ENCODE data around the gene DOCK1.

Gene DOCK1

GRCh38 chr10:127013211-127013656, 108.0 kb downstream of the DOCK1 start:
- Histone ChIP-seq H3K9me3 (no peaks in the 10 kb centered on the region), H3K27me3 (peaks cover 15% of the 10 kb centered on the region), H3K4me1 (ENCODE audit: control insufficient read depth in 1 of 2, insufficient read depth in 1 of 2, low read depth in 1 of 2, low read length in 1 of 2) (no peaks in the 10 kb centered on the region), H3K27ac (no peak overlapping the region), H3K36me3 (no peaks in the 10 kb centered on the region), H3K4me3 (ENCODE audit: low read depth in 1 of 2, low read length in 1 of 2) (no peak overlapping the region)
- TF ChIP-seq CTCF (IDR thresholded peaks at IDR 0.05), result no peak

GRCh38 chr10:127013691-127014473, 108.7 kb downstream of the DOCK1 start:
- Histone ChIP-seq H3K36me3 (no peaks in the 10 kb centered on the region), H3K27ac (no peak overlapping the region), H3K4me3 (ENCODE audit: low read depth in 1 of 2, low read length in 1 of 2) (no peak overlapping the region), H3K9me3 (no peaks in the 10 kb centered on the region), H3K4me1 (ENCODE audit: control insufficient read depth in 1 of 2, insufficient read depth in 1 of 2, low read depth in 1 of 2, low read length in 1 of 2) (no peaks in the 10 kb centered on the region), H3K27me3 (peaks cover 15% of the 10 kb centered on the region)
- TF ChIP-seq CTCF (IDR thresholded peaks at IDR 0.05), result no peak

- Histone ChIP-seq H3K27me3 (peaks cover 15% of the 10 kb centered on the region), H3K4me1 (ENCODE audit: control insufficient read depth in 1 of 2, insufficient read depth in 1 of 2, low read depth in 1 of 2, low read length in 1 of 2) (no peaks in the 10 kb centered on the region), H3K27ac (no peak overlapping the region), H3K36me3 (no peaks in the 10 kb centered on the region), H3K4me3 (ENCODE audit: low read depth in 1 of 2, low read length in 1 of 2) (no peak overlapping the region), H3K9me3 (no peaks in the 10 kb centered on the region)
- TF ChIP-seq CTCF (IDR thresholded peaks at IDR 0.05), result no peak
These were observed 109.4 kb downstream of the DOCK1 start for GRCh38 chr10:127014671-127015070.

GRCh38 chr10:127015373-127015772, 110.1 kb downstream of the DOCK1 start:
- no peaks in the 10 kb centered on the region for H3K9me3 ChIP-seq
- no peak overlapping the region for H3K27ac ChIP-seq
- H3K4me3 ChIP-seq (ENCODE audit: low read depth in 1 of 2, low read length in 1 of 2), result no peak overlapping the region
- peaks cover 15% of the 10 kb centered on the region for H3K27me3 ChIP-seq
- no peaks in the 10 kb centered on the region for H3K4me1 ChIP-seq (ENCODE audit: control insufficient read depth in 1 of 2, insufficient read depth in 1 of 2, low read depth in 1 of 2, low read length in 1 of 2)
- no peak for TF ChIP-seq CTCF (IDR thresholded peaks at IDR 0.05)
- no peaks in the 10 kb centered on the region for H3K36me3 ChIP-seq

- no peak overlapping the region for H3K27ac ChIP-seq
- no peak for TF ChIP-seq CTCF (IDR thresholded peaks at IDR 0.05)
- no peaks in the 10 kb centered on the region for H3K9me3 ChIP-seq
These were observed 111.1 kb downstream of the DOCK1 start for GRCh38 chr10:127016331-127016730.

More at GRCh38 chr10:127016331-127016730, 111.1 kb downstream of the DOCK1 start:
- Histone ChIP-seq H3K4me1 (ENCODE audit: control insufficient read depth in 1 of 2, insufficient read depth in 1 of 2, low read depth in 1 of 2, low read length in 1 of 2) (no peaks in the 10 kb centered on the region), H3K36me3 (no peaks in the 10 kb centered on the region), H3K27me3 (peaks cover 15% of the 10 kb centered on the region), H3K4me3 (ENCODE audit: low read depth in 1 of 2, low read length in 1 of 2) (no peak overlapping the region)
